Choroid plexus epithelial cell (primary cell): ENCODE data around the gene EBI3.

Experiments used
- DNase-seq: peaks from one replicate; pipeline ENCODE4 v3.0.0-alpha.2; 2010; ENCODE audit warnings: low read depth
- H3K4me3 ChIP-seq: 2 replicates; pipeline ENCODE4 v1.5.1; 2011; ENCODE audit warnings: low read depth, mild to moderate bottlenecking, control low read depth, low read length, moderate library complexity
- CTCF ChIP-seq: conservative IDR thresholded peaks from 2 replicates; pipeline ENCODE4 v1.5.1; 2011; ENCODE audit warnings: low read depth, mild to moderate bottlenecking, control low read depth, inconsistent platforms, low read length, moderate library complexity

The EBI3 gene

DNA sequence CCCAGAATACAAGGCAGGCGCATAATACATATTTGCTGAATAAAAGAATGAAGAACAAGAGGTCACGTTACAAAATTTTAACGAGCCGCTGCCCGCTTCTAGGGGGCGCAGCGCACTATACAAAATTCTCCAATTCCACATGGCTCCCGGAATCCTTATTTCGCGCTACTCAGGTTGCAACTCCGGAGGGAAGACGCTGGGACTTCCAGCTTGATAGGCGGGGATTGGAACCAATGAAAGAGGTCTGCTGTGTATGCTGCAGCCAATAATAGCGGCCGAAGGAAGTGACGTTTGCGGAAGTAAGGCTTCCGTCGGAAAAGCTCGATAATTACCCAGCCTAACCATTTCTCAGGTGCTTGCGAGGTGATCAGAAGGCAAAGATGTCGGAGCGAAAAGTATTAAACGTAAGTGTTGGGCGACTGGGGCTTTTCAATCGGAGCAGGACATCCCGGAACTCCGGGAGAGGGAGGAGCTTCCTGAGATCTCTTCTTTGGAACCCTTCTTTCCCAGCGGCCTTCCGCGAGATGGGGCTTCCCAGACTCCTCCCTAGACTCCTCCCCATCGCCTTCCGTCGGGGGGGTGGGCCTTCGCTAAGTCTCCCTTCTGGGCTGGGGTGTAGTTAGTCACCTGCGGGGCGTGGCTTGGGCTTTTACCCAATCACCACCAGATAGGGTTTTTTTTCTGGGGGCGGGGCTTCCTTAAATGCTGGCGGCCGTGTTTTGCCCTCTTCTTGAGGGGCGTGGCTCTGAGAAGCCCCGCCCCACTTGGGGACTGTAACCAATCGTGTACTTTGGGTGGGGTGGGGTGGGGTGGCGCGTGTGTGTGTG lies 17.7 kb downstream of the EBI3 start, which contains the start of gene YJU2:
Gene YJU2 (plus strand): TSS at position 314 of the 827 bp plus-strand sequence. CDS start 67 bp downstream, at position 381.
- H3K4me3 ChIP-seq: peak within 1 kb of the TSS; percentile 72
- TF ChIP-seq CTCF: peak; percentile 67
- DNase-seq: peak; percentile 100

GRCh38 chr19:4256563-4256962 lies 27.2 kb downstream of the EBI3 start:
- no peak for DNase-seq
- peak; percentile 24 for TF ChIP-seq CTCF

DNA sequence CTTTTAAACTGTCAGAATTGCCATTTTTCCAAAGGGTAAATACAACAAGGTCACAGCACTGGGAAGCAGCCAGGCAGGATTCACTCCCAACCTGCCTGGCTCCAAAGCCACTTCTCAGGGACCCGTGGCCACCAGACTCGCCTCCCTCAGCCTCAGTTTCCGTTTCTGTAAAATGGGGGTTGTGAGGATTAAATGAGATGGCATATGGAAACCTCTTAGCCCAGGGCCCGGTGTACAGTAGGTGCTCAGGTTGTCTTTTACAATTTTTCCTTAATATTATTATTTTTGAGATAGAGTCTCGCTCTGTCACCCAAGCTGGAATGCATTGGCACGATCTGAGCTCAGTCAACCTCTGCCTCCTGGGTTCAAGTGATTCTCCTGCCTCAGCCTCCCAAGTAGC lies 27.7 kb downstream of the EBI3 start:
- H3K4me3 ChIP-seq: no peak overlapping the region
- no peak for DNase-seq
- TF ChIP-seq CTCF: no peak

More at GRCh38 chr19:4256563-4256962, 27.2 kb downstream of the EBI3 start:
- H3K4me3 ChIP-seq: no peak overlapping the region

- TF ChIP-seq CTCF: no peak
- H3K4me3 ChIP-seq: no peak overlapping the region
- DNase-seq: no peak
Observed at GRCh38 chr19:4258181-4258580, 28.9 kb downstream of the EBI3 start.

DNA sequence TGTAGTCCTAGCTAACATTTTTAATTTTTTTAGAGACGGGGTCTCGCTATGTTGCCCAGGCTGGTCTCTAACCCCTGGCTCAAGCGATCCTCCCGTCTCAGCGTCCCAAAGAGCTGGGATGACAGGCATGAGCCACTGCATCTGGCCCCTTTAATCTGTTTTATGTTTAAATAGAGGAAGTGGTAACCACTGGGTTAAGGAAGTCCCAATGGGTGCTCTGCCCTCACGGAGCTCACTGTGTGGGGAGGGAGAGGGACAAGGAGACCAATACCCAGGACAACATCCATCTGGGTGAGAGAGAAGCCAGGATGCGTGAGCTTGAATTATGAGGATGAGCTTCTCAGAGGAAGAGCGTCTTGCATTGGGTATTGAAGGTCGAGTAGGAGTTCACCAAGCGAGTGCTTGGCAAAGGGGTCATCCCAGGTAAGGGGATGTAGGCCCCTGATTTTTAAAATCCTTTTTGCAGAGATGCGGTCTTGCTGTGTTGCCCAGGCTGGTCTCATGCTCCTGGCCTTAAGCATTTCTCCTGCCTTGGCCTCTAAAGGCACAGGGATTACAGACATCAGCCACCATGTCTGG lies 31.4 kb downstream of the EBI3 start:
- no peak for TF ChIP-seq CTCF
- no peak for DNase-seq
- no peak overlapping the region for H3K4me3 ChIP-seq

DNA sequence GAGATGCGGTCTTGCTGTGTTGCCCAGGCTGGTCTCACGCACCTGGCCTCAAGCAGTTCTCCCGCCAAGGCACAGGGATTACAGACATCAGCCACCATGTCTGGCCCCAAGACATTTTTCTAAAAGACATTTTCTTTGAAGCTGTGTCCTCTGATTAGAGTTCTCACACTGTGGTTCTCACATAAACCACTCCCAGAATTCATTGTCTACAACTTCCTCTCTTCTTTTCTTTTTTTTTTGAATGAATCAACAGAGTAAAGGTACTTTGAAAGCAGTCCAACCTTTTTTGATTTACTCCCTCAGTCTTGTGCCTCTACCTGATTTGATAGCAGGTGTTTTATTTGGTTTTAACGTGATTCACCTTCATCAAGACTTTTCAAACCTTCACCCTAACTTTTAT lies 35.5 kb downstream of the EBI3 start:
- no peak overlapping the region for H3K4me3 ChIP-seq
- no peak for TF ChIP-seq CTCF
- DNase-seq: no peak
